ENCODE measurements around the gene FAM117B.

DNA sequence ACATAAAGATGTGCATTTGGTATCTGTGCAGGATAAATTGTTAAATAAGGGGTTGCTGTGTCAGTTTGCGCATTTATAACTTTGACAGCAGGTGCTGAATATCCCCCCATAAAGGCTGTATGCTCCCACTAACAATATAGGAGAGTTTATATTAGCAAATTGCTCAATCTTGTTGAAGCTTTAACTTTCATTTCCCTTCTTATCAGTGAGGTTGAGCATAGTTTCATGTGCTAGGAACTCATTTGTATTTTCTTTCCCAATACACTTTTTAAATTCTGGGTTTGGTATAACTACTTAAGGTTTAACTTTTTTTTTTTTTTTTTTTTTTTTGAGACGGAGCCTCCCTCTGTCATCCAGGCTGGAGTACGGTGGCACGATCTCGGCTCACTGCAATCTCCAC lies 89.0 kb downstream of the FAM117B start:
- TF ChIP-seq, protein P1, sequence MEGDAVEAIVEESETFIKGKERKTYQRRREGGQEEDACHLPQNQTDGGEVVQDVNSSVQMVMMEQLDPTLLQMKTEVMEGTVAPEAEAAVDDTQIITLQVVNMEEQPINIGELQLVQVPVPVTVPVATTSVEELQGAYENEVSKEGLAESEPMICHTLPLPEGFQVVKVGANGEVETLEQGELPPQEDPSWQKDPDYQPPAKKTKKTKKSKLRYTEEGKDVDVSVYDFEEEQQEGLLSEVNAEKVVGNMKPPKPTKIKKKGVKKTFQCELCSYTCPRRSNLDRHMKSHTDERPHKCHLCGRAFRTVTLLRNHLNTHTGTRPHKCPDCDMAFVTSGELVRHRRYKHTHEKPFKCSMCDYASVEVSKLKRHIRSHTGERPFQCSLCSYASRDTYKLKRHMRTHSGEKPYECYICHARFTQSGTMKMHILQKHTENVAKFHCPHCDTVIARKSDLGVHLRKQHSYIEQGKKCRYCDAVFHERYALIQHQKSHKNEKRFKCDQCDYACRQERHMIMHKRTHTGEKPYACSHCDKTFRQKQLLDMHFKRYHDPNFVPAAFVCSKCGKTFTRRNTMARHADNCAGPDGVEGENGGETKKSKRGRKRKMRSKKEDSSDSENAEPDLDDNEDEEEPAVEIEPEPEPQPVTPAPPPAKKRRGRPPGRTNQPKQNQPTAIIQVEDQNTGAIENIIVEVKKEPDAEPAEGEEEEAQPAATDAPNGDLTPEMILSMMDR (IDR thresholded peaks at IDR 0.05): no peak
- TF ChIP-seq POLR2A (IDR thresholded peaks at IDR 0.05): no peak

Measured in sigmoid colon (tissue), 3 donors.